LNCAP (cell line): Measurements from ENCODE around the gene ZNF254.

Experiments
- TF ChIP-seq, protein P1 (sequence below): fragments of 450-650 bp; IDR thresholded peaks from 2 replicates; pipeline ENCODE4 v1.5.1; 2017; ENCODE audit warnings: mild to moderate bottlenecking

The ZNF254 gene

DNA sequence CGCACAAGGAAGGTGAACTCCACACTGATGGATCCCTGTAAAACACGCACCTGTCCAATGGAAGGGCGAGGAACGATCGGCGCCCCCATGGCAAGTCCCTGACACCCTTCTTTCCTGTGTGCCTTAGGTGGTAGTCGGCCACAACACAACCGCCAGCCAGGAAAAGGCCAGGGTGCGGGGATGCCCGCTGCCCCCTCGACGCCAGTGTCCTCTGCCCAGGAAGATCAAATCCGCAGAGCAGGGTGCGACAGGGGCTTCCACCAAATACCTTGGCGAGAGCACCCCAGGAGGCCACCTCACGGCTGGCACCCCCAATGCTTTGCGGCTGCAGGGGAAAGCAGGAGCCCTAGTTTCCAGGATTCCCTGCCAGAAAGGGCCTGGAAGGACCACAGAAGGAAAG, 91.2 kb downstream of the ZNF254 start:
- TF ChIP-seq, protein P1, sequence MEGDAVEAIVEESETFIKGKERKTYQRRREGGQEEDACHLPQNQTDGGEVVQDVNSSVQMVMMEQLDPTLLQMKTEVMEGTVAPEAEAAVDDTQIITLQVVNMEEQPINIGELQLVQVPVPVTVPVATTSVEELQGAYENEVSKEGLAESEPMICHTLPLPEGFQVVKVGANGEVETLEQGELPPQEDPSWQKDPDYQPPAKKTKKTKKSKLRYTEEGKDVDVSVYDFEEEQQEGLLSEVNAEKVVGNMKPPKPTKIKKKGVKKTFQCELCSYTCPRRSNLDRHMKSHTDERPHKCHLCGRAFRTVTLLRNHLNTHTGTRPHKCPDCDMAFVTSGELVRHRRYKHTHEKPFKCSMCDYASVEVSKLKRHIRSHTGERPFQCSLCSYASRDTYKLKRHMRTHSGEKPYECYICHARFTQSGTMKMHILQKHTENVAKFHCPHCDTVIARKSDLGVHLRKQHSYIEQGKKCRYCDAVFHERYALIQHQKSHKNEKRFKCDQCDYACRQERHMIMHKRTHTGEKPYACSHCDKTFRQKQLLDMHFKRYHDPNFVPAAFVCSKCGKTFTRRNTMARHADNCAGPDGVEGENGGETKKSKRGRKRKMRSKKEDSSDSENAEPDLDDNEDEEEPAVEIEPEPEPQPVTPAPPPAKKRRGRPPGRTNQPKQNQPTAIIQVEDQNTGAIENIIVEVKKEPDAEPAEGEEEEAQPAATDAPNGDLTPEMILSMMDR = no peak
